ENCODE results near the gene GAS2L3.

DNA sequence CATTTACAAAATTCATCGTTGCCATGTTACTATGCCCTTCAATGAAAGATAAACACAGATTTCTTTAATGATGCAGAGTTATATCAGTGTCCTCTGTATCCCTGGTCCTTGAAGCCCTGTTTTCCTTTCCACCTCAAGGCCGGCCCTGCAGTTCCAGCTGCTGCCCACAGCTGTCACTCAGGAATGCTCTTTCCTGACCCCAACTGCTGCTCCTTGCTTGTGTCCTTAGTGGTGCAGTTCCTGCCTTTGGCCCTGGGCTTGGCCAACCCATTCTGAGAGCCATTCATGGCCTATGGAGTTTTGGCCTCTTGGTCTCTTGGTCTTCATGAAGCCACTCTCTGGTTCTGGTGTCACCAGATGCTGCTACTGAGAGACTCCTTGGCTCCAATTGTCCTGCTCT lies 93.1 kb downstream of the GAS2L3 start:
- TF ChIP-seq, protein P1, sequence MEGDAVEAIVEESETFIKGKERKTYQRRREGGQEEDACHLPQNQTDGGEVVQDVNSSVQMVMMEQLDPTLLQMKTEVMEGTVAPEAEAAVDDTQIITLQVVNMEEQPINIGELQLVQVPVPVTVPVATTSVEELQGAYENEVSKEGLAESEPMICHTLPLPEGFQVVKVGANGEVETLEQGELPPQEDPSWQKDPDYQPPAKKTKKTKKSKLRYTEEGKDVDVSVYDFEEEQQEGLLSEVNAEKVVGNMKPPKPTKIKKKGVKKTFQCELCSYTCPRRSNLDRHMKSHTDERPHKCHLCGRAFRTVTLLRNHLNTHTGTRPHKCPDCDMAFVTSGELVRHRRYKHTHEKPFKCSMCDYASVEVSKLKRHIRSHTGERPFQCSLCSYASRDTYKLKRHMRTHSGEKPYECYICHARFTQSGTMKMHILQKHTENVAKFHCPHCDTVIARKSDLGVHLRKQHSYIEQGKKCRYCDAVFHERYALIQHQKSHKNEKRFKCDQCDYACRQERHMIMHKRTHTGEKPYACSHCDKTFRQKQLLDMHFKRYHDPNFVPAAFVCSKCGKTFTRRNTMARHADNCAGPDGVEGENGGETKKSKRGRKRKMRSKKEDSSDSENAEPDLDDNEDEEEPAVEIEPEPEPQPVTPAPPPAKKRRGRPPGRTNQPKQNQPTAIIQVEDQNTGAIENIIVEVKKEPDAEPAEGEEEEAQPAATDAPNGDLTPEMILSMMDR (IDR thresholded peaks at IDR 0.05): no peak
- no peak for TF ChIP-seq EZH2 (IDR thresholded peaks at IDR 0.05; ENCODE audit: borderline replicate concordance, insufficient read depth, low read depth, low read length, poor library complexity, severe bottlenecking)
